ENCODE results near the gene ABCB8. TPM values are rescaled to one million over a fixed set of nuclear protein-coding genes. Genes with fewer than 3 reads are reported as not detected.
"Not testable (repeated sequence)": the region's sequence is repeated elsewhere in the genome, so short reads cannot be mapped to it uniquely, and the experiment has no call there.

ABCB8 gene
- total RNA-seq, 4 donors from 2014 or later, result 29.5 to 42.3 (median 31.9) TPM

DNA sequence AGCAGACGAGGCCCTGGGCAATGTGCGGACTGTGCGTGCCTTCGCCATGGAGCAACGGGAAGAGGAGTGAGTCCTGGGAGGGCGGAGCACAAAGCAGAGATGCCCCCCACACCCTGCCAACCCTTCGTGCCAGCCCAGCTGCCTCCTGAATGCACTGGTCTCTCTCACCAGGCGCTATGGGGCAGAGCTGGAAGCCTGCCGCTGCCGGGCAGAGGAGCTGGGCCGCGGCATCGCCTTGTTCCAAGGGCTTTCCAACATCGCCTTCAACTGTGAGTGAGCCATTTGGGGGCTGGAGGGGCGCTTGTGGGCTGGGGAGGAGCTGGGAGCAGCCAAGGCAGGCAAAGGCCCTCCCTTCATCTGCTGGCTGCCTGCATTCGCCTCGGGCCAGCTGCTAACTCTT is 7.7 kb downstream of the ABCB8 start:
- Histone ChIP-seq H3K4me1 (peaks cover 20% of the 10 kb centered on the region), H3K36me3 (peaks cover 57% of the 10 kb centered on the region), H3K27ac (no peak overlapping the region), H3K4me3 (no peak overlapping the region), H3K9me3 (no peaks in the 10 kb centered on the region), H3K27me3 (no peaks in the 10 kb centered on the region)
- 95% methylated on average over 17 of the region's 17 CpGs for WGBS
- TF ChIP-seq POLR2A (IDR thresholded peaks at IDR 0.05) (no peak), CTCF (IDR thresholded peaks at IDR 0.05) (no peak), EP300 (IDR thresholded peaks at IDR 0.05) (no peak), POLR2AphosphoS5 (IDR thresholded peaks at IDR 0.05) (no peak)
- no peak for DNase-seq (ENCODE audit: low spot score in 2 of 2)

DNA sequence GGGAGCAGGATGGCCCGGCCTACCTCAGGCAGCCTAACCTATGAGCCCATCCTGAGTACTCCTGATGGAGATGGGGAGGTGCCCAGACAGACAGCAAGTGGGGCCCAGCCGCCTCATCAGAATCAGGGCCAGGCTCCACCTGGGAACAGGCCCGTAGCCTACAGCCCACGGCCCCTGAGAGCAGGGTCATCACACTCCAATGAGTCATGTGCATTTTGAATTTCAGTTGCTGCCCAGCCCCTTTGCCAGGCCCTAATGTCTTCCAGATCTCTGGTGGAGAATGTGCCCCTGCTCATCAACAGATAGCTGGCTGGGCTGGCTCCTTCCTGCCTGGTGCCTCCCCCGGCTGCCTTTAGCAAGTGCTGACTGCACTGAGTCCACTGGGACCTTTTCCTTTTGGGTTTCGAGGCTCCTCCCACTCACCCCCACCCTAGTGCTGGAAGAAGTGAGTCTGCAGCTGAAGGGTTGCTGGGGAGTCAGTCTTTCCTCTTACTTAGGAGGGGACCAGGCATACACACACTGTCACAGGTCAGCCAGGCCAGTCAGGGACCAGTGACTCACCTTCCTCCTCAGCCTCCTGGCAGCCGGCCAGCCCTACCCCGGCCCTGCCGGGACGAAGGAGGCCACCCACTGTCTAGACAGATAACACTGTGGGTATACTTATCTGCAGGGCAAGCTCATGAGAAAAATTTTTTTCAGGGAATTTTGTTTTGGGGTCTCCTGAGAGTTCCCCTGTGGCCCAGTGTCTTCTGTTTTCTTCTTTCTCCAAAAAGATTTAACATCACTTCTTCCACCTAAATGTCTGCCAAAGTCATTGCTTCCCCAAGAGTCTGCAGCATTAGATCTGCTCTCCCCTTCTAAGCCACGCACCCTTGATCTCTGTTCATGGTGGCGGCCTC is 10.9 kb downstream of the ABCB8 start:
- H3K27ac ChIP-seq, result peak overlapping the region; percentile 41
- no peak for DNase-seq (ENCODE audit: low spot score in 2 of 2)
- WGBS, result 31% methylated on average over 6 of the region's 12 CpGs

GRCh38 chr7:151039850-151040548 is 11.7 kb downstream of the ABCB8 start:
- Histone ChIP-seq H3K27me3 (no peaks in the 10 kb centered on the region), H3K4me3 (no peak overlapping the region), H3K36me3 (peaks cover 64% of the 10 kb centered on the region), H3K4me1 (peaks cover 18% of the 10 kb centered on the region), H3K27ac (no peak overlapping the region), H3K9me3 (no peaks in the 10 kb centered on the region)
- DNase-seq (ENCODE audit: low spot score in 2 of 2), result no peak
- WGBS, result 76% methylated on average over 15 of the region's 18 CpGs
- TF ChIP-seq EP300 (IDR thresholded peaks at IDR 0.05), result no peak
- TF ChIP-seq POLR2A (IDR thresholded peaks at IDR 0.05), result no peak
- TF ChIP-seq CTCF (IDR thresholded peaks at IDR 0.05), result no peak
- TF ChIP-seq POLR2AphosphoS5 (IDR thresholded peaks at IDR 0.05), result no peak

More for the DNA sequence above, 10.9 kb downstream of the ABCB8 start:
- no peaks in the 10 kb centered on the region for H3K27me3 ChIP-seq
- no peaks in the 10 kb centered on the region for H3K9me3 ChIP-seq
- no peak for TF ChIP-seq CTCF (IDR thresholded peaks at IDR 0.05)
- TF ChIP-seq EP300 (IDR thresholded peaks at IDR 0.05), result no peak
- no peak for TF ChIP-seq POLR2AphosphoS5 (IDR thresholded peaks at IDR 0.05)
- no peak for TF ChIP-seq POLR2A (IDR thresholded peaks at IDR 0.05)
- no peak overlapping the region for H3K4me3 ChIP-seq
- H3K36me3 ChIP-seq, result peaks cover 64% of the 10 kb centered on the region
- peaks cover 18% of the 10 kb centered on the region for H3K4me1 ChIP-seq

- Histone ChIP-seq H3K4me3 (no peak overlapping the region), H3K9me3 (no peaks in the 10 kb centered on the region), H3K4me1 (peaks cover 18% of the 10 kb centered on the region), H3K27ac (no peak overlapping the region), H3K36me3 (peaks cover 64% of the 10 kb centered on the region), H3K27me3 (no peaks in the 10 kb centered on the region)
- 97% methylated on average over 24 of the region's 30 CpGs for WGBS
- DNase-seq (ENCODE audit: low spot score in 2 of 2), result no peak
- TF ChIP-seq POLR2A (IDR thresholded peaks at IDR 0.05) (no peak), POLR2AphosphoS5 (IDR thresholded peaks at IDR 0.05) (no peak), EP300 (IDR thresholded peaks at IDR 0.05) (no peak)
These were observed 12.5 kb downstream of the ABCB8 start for GRCh38 chr7:151040616-151041375.

GRCh38 chr7:151043449-151043848 is 15.2 kb downstream of the ABCB8 start:
- Histone ChIP-seq H3K4me1 (peaks cover 22% of the 10 kb centered on the region), H3K36me3 (peaks cover 42% of the 10 kb centered on the region)
- H3K9me3 ChIP-seq; H3K4me3 ChIP-seq; DNase-seq (ENCODE audit: low spot score in 2 of 2); H3K27ac ChIP-seq; H3K27me3 ChIP-seq: not testable (repeated sequence)
- 85% methylated on average over 10 of the region's 10 CpGs for WGBS
